Endodermal cell (in vitro differentiated cells): ENCODE measurements around the gene CDX2. TPM values are rescaled to one million over a fixed set of nuclear protein-coding genes. Genes with fewer than 3 reads are reported as not detected.
A peak's percentile ranks its signal among the peaks of the same experiment; 100 is the strongest.

Experiments
- DNase-seq: peaks from one replicate; pipeline ENCODE4 v3.0.0-alpha.2; 2017
- H3K27ac ChIP-seq: 2 replicates; pipeline ENCODE4 v1.5.1; 2013; ENCODE audit warnings: mild to moderate bottlenecking, low read depth, low read length, moderate library complexity
- H3K27me3 ChIP-seq: 2 replicates; pipeline ENCODE4 v1.6.1; 2013; ENCODE audit warnings: mild to moderate bottlenecking, low read length, moderate library complexity; ENCODE audit not compliant: insufficient read depth, control insufficient read depth, poor library complexity, severe bottlenecking
- H3K36me3 ChIP-seq: 2 replicates; pipeline ENCODE4 v1.7.0; 2013; ENCODE audit warnings: mild to moderate bottlenecking, low read length, moderate library complexity; ENCODE audit not compliant: control insufficient read depth, insufficient read depth
- H3K4me1 ChIP-seq: one replicate; pipeline ENCODE4 v1.7.0; 2013; ENCODE audit warnings: low read length; ENCODE audit not compliant: control insufficient read depth, insufficient read depth
- H3K4me3 ChIP-seq: 2 replicates; pipeline ENCODE4 v1.5.1; 2013; ENCODE audit warnings: mild to moderate bottlenecking, low read length, moderate library complexity
- H3K9ac ChIP-seq: 2 replicates; pipeline ENCODE4 v1.6.1; 2013; ENCODE audit warnings: mild to moderate bottlenecking, low read length, moderate library complexity; ENCODE audit not compliant: poor library complexity, severe bottlenecking; ENCODE audit errors: extremely low read depth
- H3K9me3 ChIP-seq: 2 replicates; pipeline ENCODE4 v1.6.1; 2013; ENCODE audit warnings: mild to moderate bottlenecking, low read length, moderate library complexity; ENCODE audit not compliant: control insufficient read depth
- H3K27ac Mint-ChIP-seq: 2 replicates; pipeline ENCODE4 v1.8.0; 2020; ENCODE audit warnings: mixed read lengths
- H3K27me3 Mint-ChIP-seq: 2 replicates; pipeline ENCODE4 v1.8.0; 2021; ENCODE audit warnings: mild to moderate bottlenecking, mixed read lengths; ENCODE audit not compliant: insufficient read depth
- H3K36me3 Mint-ChIP-seq: 2 replicates; pipeline ENCODE4 v1.8.0; 2020; ENCODE audit warnings: low read depth, mixed read lengths
- H3K4me1 Mint-ChIP-seq: 2 replicates; pipeline ENCODE4 v1.8.0; 2020; ENCODE audit warnings: mixed read lengths
- H3K4me3 Mint-ChIP-seq: 2 replicates; pipeline ENCODE4 v1.8.0; 2020; ENCODE audit warnings: mild to moderate bottlenecking, moderate library complexity, mixed read lengths
- H3K9me3 Mint-ChIP-seq: 2 replicates; pipeline ENCODE4 v1.8.0; 2020; ENCODE audit warnings: mild to moderate bottlenecking, mixed read lengths
- CTCF ChIP-seq: fragments of 200-600 bp; sonication (generic); conservative IDR thresholded peaks from 2 replicates; pipeline ENCODE4 v1.5.0; 2021; ENCODE audit warnings: antibody characterized with exemption, mild to moderate bottlenecking
- whole genome bisulfite sequencing, 2 experiments: methylation state at CpG; one replicate each; pipeline versions ENCODE4 v1.1.5 to v1.1.7; 2013; ENCODE audit warnings: missing lambda C conversion rate in 2 of 2, mixed read lengths in 1 of 2; ENCODE audit not compliant: insufficient coverage in 1 of 2, insufficient read length in 1 of 2; 5-methylcytosine and 5-hydroxymethylcytosine counted together
- total RNA-seq, 2 donors: library from RNA; stranded (reverse); fragmentation: NEBNext Ultra II Directional in 1 of 2; extraction: Animal tissue kit (Norgen Biotek cat#: 25700) in 1 of 2; gene quantifications; 2 replicates in 1 of 2; 3 replicates in 1 of 2; pipeline ENCODE4 v1.2.1, GENCODE V29; 2021

The CDX2 gene
- total RNA-seq, 2 donors from 2014 or later = not detected

DNA sequence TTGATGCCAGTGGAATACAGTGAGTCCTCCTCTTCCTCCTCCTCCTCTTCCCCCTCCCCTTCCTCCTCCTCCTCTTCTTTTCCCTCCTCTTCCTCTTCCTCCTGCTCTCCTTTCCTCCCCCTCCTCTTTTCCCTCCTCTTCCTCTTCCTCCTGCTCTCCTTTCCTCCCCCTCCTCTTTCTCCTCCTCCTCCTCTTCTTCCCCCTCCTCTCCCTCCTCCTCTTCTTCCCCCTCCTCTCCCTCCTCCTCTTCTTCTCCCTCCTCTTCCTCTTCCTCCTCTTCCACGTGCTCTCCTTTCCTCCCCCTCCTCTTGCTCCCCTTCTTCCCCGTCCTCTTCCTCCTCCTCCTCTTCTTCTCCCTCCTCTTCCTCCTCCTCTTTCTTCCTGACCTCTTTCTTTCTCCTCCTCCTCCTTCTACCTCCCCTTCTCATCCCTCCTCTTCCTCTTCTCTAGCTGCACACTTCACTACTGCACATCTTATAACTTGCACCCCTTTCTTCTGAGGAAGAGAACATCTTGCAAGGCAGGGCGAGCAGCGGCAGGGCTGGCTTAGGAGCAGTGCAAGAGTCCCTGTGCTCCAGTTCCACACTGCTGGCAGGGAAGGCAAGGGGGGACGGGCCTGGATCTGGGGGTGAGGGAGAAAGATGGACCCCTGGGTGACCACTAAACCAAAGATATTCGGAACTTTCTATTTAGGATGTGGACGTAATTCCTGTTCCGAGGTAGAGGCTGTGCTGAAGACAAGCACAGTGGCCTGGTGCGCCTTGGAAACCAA is 43.7 kb downstream of the CDX2 start:
- H3K4me1 Mint-ChIP-seq = peaks cover 10% of the 10 kb centered on the region

GRCh38 chr13:27924529-27925141 is 44.5 kb downstream of the CDX2 start:
- H3K4me3 Mint-ChIP-seq = peak overlapping the region; percentile 28

More for the DNA sequence above, 43.7 kb downstream of the CDX2 start:
- Histone ChIP-seq H3K9ac (no peak overlapping the region), H3K4me1 (no peaks in the 10 kb centered on the region), H3K4me3 (no peak overlapping the region), H3K36me3 (no peaks in the 10 kb centered on the region), H3K9me3 (peaks cover 7% of the 10 kb centered on the region), H3K27me3 (peaks cover 100% of the 10 kb centered on the region), H3K27ac (no peak overlapping the region)
- no peaks in the 10 kb centered on the region for H3K9me3 Mint-ChIP-seq
- H3K27me3 Mint-ChIP-seq = peaks cover 99% of the 10 kb centered on the region
- no peak for TF ChIP-seq CTCF
- no peaks in the 10 kb centered on the region for H3K36me3 Mint-ChIP-seq
- no peak for DNase-seq
- WGBS, 2 experiments = 23 to 37% methylated on average over 5 to 9 of the region's 9 CpGs
- H3K4me3 Mint-ChIP-seq = no peak overlapping the region
- no peak overlapping the region for H3K27ac Mint-ChIP-seq

More at GRCh38 chr13:27924529-27925141, 44.5 kb downstream of the CDX2 start:
- Mint-ChIP-seq H3K27me3 (peaks cover 99% of the 10 kb centered on the region), H3K27ac (no peak overlapping the region), H3K9me3 (no peaks in the 10 kb centered on the region), H3K4me1 (peaks cover 11% of the 10 kb centered on the region), H3K36me3 (no peaks in the 10 kb centered on the region)
- no peak overlapping the region for H3K4me3 ChIP-seq
- H3K27ac ChIP-seq = no peak overlapping the region
- no peak for TF ChIP-seq CTCF
- DNase-seq = no peak
- peaks cover 3% of the 10 kb centered on the region for H3K4me1 ChIP-seq
- H3K27me3 ChIP-seq = peaks cover 100% of the 10 kb centered on the region
- H3K9me3 ChIP-seq = peaks cover 7% of the 10 kb centered on the region
- H3K36me3 ChIP-seq = no peaks in the 10 kb centered on the region
- 2 to 7% methylated on average over 8 to 46 of the region's 46 CpGs for WGBS, 2 experiments
- no peak overlapping the region for H3K9ac ChIP-seq
